Neural progenitor cell (in vitro differentiated cells): ENCODE results near the gene SPATA31D4. TPM values are rescaled to one million over a fixed set of nuclear protein-coding genes. Genes with fewer than 3 reads are reported as not detected.

Source experiments
- DNase-seq: peaks from one replicate; pipeline ENCODE4 v3.0.0-alpha.2; 2016; ENCODE audit warnings: low spot score
- H2AFZ ChIP-seq: fragments of 200-600 bp; sonication (generic); replicated peaks from 2 replicates; pipeline ENCODE4 v1.6.1; 2016; ENCODE audit warnings: antibody characterized with exemption
- H3F3A ChIP-seq: fragments of 200-600 bp; sonication (generic); 2 replicates; pipeline ENCODE4 v1.6.1; 2016; ENCODE audit warnings: antibody characterized with exemption, low read depth
- H3K27ac ChIP-seq: fragments of 200-600 bp; sonication (generic); 2 replicates; pipeline ENCODE4 v1.5.1; 2016; ENCODE audit warnings: mild to moderate bottlenecking
- H3K27me3 ChIP-seq: fragments of 200-600 bp; sonication (generic); 2 replicates; pipeline ENCODE4 v1.6.1; 2016; ENCODE audit warnings: mild to moderate bottlenecking, moderate library complexity
- H3K36me3 ChIP-seq: fragments of 200-600 bp; sonication (generic); 2 replicates; pipeline ENCODE4 v1.5.1; 2016
- H3K4me1 ChIP-seq: fragments of 200-600 bp; sonication (generic); 2 replicates; pipeline ENCODE4 v1.6.1; 2016; ENCODE audit warnings: mixed run types
- H3K4me2 ChIP-seq: fragments of 200-600 bp; sonication (generic); 2 replicates; pipeline ENCODE4 v1.6.1; 2016
- H3K4me3 ChIP-seq: fragments of 200-600 bp; sonication (generic); 2 replicates; pipeline ENCODE4 v1.5.1; 2016
- H3K79me2 ChIP-seq: fragments of 200-600 bp; sonication (generic); 2 replicates; pipeline ENCODE4 v1.6.1; 2016; ENCODE audit warnings: low read depth
- H3K9ac ChIP-seq: fragments of 200-600 bp; sonication (generic); 2 replicates; pipeline ENCODE4 v1.6.1; 2016
- H3K9me3 ChIP-seq: fragments of 200-600 bp; sonication (generic); 2 replicates; pipeline ENCODE4 v1.5.1; 2016; ENCODE audit warnings: low read depth
- H4K20me1 ChIP-seq: fragments of 200-600 bp; sonication (generic); 2 replicates; pipeline ENCODE4 v1.6.1; 2016; ENCODE audit warnings: low read depth
- H3K27ac Mint-ChIP-seq: 3 replicates; pipeline ENCODE4 v1.8.0; 2021; ENCODE audit warnings: mixed read lengths
- H3K27me3 Mint-ChIP-seq: 2 replicates; pipeline ENCODE4 v1.8.0; 2022; ENCODE audit warnings: low read depth, mild to moderate bottlenecking, inconsistent platforms, moderate library complexity, mixed read lengths; ENCODE audit not compliant: insufficient read depth
- H3K36me3 Mint-ChIP-seq: 3 replicates; pipeline ENCODE4 v1.8.0; 2021; ENCODE audit warnings: mixed read lengths
- H3K4me1 Mint-ChIP-seq: 3 replicates; pipeline ENCODE4 v1.8.0; 2021; ENCODE audit warnings: mixed read lengths
- H3K4me3 Mint-ChIP-seq: 3 replicates; pipeline ENCODE4 v1.8.0; 2021; ENCODE audit warnings: mild to moderate bottlenecking, moderate library complexity, mixed read lengths
- H3K9me3 Mint-ChIP-seq: 3 replicates; pipeline ENCODE4 v1.8.0; 2020; ENCODE audit warnings: mixed read lengths
- CTCF ChIP-seq: fragments of 200-600 bp; sonication (generic); IDR thresholded peaks from 2 replicates; pipeline ENCODE4 v1.5.1; 2017; ENCODE audit warnings: antibody characterized with exemption, mild to moderate bottlenecking
- EZH2 ChIP-seq: fragments of 200-600 bp; sonication (generic); IDR thresholded peaks from 2 replicates; pipeline ENCODE4 v1.6.1; 2017; ENCODE audit warnings: antibody characterized with exemption, mild to moderate bottlenecking, moderate library complexity
- EZH2phosphoT487 ChIP-seq: fragments of 200-600 bp; sonication (generic); IDR thresholded peaks from 2 replicates; pipeline ENCODE4 v1.6.1; 2017; ENCODE audit warnings: antibody characterized with exemption
- total RNA-seq: library from RNA; depleted of rRNA; stranded (reverse); fragments of >200 nt; gene quantifications from 2 replicates; pipeline ENCODE4 v1.2.3, GENCODE V29; 2015; ENCODE audit warnings: low replicate concordance

The SPATA31D4 gene
- total RNA-seq, 1 donor from 2014 or later, result not detected

- H3K9ac ChIP-seq, result no peak overlapping the region
- H3K27ac Mint-ChIP-seq, result no peak overlapping the region
- H3K4me1 ChIP-seq, result no peaks in the 10 kb centered on the region
- H2AFZ ChIP-seq, result no peak overlapping the region
- TF ChIP-seq EZH2phosphoT487, result no peak
- TF ChIP-seq CTCF, result no peak
- no peak for TF ChIP-seq EZH2
- H3K27me3 ChIP-seq, result no peaks in the 10 kb centered on the region
- H3K36me3 ChIP-seq, result no peaks in the 10 kb centered on the region
- H3F3A ChIP-seq, result no peaks in the 10 kb centered on the region
- no peak overlapping the region for H3K4me3 ChIP-seq
- H3K4me3 Mint-ChIP-seq, result no peak overlapping the region
- H3K4me1 Mint-ChIP-seq, result no peaks in the 10 kb centered on the region
- DNase-seq, result no peak
- H3K27ac ChIP-seq, result no peak overlapping the region
- no peaks in the 10 kb centered on the region for H4K20me1 ChIP-seq
- no peaks in the 10 kb centered on the region for H3K36me3 Mint-ChIP-seq
- H3K27me3 Mint-ChIP-seq, result no peaks in the 10 kb centered on the region
- peaks cover 3% of the 10 kb centered on the region for H3K9me3 Mint-ChIP-seq
- H3K9me3 ChIP-seq, result no peaks in the 10 kb centered on the region
- H3K79me2 ChIP-seq, result no peaks in the 10 kb centered on the region
- no peak overlapping the region for H3K4me2 ChIP-seq
These were observed 48.1 kb downstream of the SPATA31D4 start for GRCh38 chr9:81976351-81976750.

GRCh38 chr9:81979196-81979595 is 51.0 kb downstream of the SPATA31D4 start:
- H3K27me3 Mint-ChIP-seq, result no peaks in the 10 kb centered on the region
- Histone ChIP-seq H3K9ac (no peak overlapping the region), H4K20me1 (no peaks in the 10 kb centered on the region), H3K79me2 (no peaks in the 10 kb centered on the region), H2AFZ (no peak overlapping the region), H3K27ac (no peak overlapping the region), H3F3A (no peaks in the 10 kb centered on the region), H3K4me2 (no peak overlapping the region), H3K9me3 (no peaks in the 10 kb centered on the region), H3K27me3 (no peaks in the 10 kb centered on the region), H3K36me3 (no peaks in the 10 kb centered on the region), H3K4me1 (no peaks in the 10 kb centered on the region), H3K4me3 (no peak overlapping the region)
- no peak for TF ChIP-seq EZH2
- TF ChIP-seq EZH2phosphoT487, result no peak
- TF ChIP-seq CTCF, result no peak
- no peaks in the 10 kb centered on the region for H3K36me3 Mint-ChIP-seq
- H3K9me3 Mint-ChIP-seq, result peaks cover 3% of the 10 kb centered on the region
- peaks cover 7% of the 10 kb centered on the region for H3K4me1 Mint-ChIP-seq
- H3K4me3 Mint-ChIP-seq, result no peak overlapping the region
- DNase-seq, result no peak
- H3K27ac Mint-ChIP-seq, result no peak overlapping the region

- no peak overlapping the region for H2AFZ ChIP-seq
- no peak for TF ChIP-seq EZH2
- no peak for TF ChIP-seq EZH2phosphoT487
- TF ChIP-seq CTCF, result no peak
- H3K9me3 ChIP-seq, result no peaks in the 10 kb centered on the region
- H4K20me1 ChIP-seq, result no peaks in the 10 kb centered on the region
- no peaks in the 10 kb centered on the region for H3K79me2 ChIP-seq
- no peak overlapping the region for H3K9ac ChIP-seq
- H3K4me3 Mint-ChIP-seq, result no peak overlapping the region
- H3K27ac Mint-ChIP-seq, result no peak overlapping the region
- DNase-seq, result no peak
- no peaks in the 10 kb centered on the region for H3K27me3 ChIP-seq
- H3K4me3 ChIP-seq, result no peak overlapping the region
- no peaks in the 10 kb centered on the region for H3K4me1 ChIP-seq
- no peaks in the 10 kb centered on the region for H3K9me3 Mint-ChIP-seq
- no peaks in the 10 kb centered on the region for H3K27me3 Mint-ChIP-seq
- H3K27ac ChIP-seq, result no peak overlapping the region
- H3K36me3 Mint-ChIP-seq, result no peaks in the 10 kb centered on the region
- no peak overlapping the region for H3K4me2 ChIP-seq
- H3F3A ChIP-seq, result no peaks in the 10 kb centered on the region
- H3K4me1 Mint-ChIP-seq, result peaks cover 7% of the 10 kb centered on the region
- no peaks in the 10 kb centered on the region for H3K36me3 ChIP-seq
These were observed 52.3 kb downstream of the SPATA31D4 start for GRCh38 chr9:81980568-81980967.
